ENCODE measurements around the gene LENG1. TPM values are rescaled to one million over a fixed set of nuclear protein-coding genes. Genes with fewer than 3 reads are reported as not detected.

LENG1 gene
- total and polyA plus RNA-seq, 10 donors, result 7.4 to 14.6 (median 9.0) TPM

DNA sequence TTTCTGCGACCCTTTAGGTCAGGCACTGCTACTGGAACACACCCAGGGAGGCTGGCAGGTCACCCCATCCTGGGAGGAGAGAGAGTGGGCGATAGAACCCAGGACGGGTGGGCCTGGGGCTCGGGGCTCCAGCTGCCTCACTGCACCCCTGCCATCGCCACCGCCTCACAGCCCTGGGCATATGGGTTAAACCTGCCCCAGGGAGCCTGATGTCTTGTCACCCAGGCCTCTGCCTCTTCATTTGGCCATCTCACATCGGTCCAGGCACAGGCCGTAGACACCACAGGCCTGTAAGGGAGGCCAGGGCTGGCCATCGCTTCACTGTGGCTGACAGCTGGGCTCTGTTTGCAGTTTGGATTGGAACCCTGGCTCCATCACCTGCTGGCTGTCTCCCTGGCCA is 33.8 kb downstream of the LENG1 start:
- intact Hi-C loops (cut with DNase I; ENCODE audit: low total_unique reads), result no loop called here
- Histone ChIP-seq H3K27me3 (replicated peaks in 1 of 7) (no peaks in the 10 kb centered on the region), H3K27ac (no peak overlapping the region), H3K4me3 (no peak overlapping the region), H3K9me3 (no peaks in the 10 kb centered on the region), H3K4me1 (no peaks in the 10 kb centered on the region), H3K36me3 (peaks cover 4 to 100% (median 91%) of the 10 kb centered on the region in 6 donors)
- DNase-seq, result no peak
- WGBS, 5 donors, result 46 to 94% (median 89%) methylated on average over 2 to 9 of the region's 9 CpGs
- TF ChIP-seq POLR2A (IDR thresholded peaks at IDR 0.05), result no peak
- TF ChIP-seq POLR2AphosphoS5 (IDR thresholded peaks at IDR 0.05), result no peak
- no peak for TF ChIP-seq CTCF (IDR thresholded peaks at IDR 0.05 in 8 of 11, conservative IDR thresholded peaks at IDR 0.05 in 3 of 11)

DNA sequence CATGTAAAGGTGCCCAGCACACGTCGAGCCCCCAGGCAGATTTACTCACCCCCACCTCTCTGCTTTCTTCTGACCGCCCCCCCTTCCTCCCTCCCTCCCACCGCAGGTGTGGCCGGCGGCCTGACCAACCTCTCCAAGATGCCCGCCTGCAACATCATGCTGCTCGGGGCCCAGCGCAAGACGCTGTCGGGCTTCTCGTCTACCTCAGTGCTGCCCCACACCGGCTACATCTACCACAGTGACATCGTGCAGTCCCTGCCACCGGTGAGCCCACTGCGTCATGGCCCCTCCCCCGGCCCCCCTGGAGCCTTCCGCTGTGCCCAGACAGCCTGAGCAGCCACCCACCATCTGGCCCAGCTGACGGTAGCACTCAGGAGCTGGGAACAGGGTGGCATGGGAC is 35.1 kb downstream of the LENG1 start:
- H3K27ac ChIP-seq, result no peak overlapping the region
- no peaks in the 10 kb centered on the region for H3K4me1 ChIP-seq
- intact Hi-C loops (cut with DNase I; ENCODE audit: low total_unique reads), result no loop called here
- H3K4me3 ChIP-seq, result no peak overlapping the region
- H3K9me3 ChIP-seq, result no peaks in the 10 kb centered on the region
- no peaks in the 10 kb centered on the region for H3K27me3 ChIP-seq (replicated peaks in 1 of 7)
- 90 to 96% (median 96%) methylated on average over 15 to 19 of the region's 19 CpGs for WGBS, 5 donors
- TF ChIP-seq POLR2A (IDR thresholded peaks at IDR 0.05) (no peak), POLR2AphosphoS5 (IDR thresholded peaks at IDR 0.05) (no peak), CTCF (IDR thresholded peaks at IDR 0.05 in 8 of 11, conservative IDR thresholded peaks at IDR 0.05 in 3 of 11) (no peak)
- DNase-seq, result no peak
- peaks cover 4 to 100% (median 96%) of the 10 kb centered on the region in 6 donors for H3K36me3 ChIP-seq

DNA sequence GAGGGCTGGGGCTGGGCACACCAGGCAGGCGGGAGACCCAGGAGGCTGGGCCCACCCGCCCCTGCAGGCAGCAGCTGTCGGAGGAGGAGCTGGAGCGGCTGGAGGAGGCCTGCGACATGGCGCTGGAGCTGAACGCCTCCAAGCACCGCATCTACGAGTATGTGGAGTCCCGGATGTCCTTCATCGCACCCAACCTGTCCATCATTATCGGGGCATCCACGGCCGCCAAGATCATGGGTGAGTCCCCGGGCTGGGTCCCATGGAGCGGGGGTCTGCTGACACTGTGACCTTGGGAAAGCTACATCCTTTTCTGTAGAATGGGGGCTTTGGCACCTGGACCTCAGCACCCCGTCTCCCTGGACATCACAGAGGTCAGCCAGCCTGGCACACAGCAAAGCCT is 35.8 kb downstream of the LENG1 start:
- Histone ChIP-seq H3K27ac (no peak overlapping the region), H3K4me1 (no peaks in the 10 kb centered on the region), H3K4me3 (no peak overlapping the region), H3K36me3 (peaks cover 1 to 100% (median 93%) of the 10 kb centered on the region in 6 donors), H3K9me3 (no peaks in the 10 kb centered on the region), H3K27me3 (replicated peaks in 1 of 7) (no peaks in the 10 kb centered on the region)
- intact Hi-C loops (cut with DNase I; ENCODE audit: low total_unique reads), result no loop called here
- no peak for DNase-seq
- TF ChIP-seq POLR2AphosphoS5 (IDR thresholded peaks at IDR 0.05) (no peak), CTCF (IDR thresholded peaks at IDR 0.05 in 8 of 11, conservative IDR thresholded peaks at IDR 0.05 in 3 of 11) (no peak), POLR2A (IDR thresholded peaks at IDR 0.05) (no peak)
- 60 to 100% (median 96%) methylated on average over 1 to 17 of the region's 17 CpGs for WGBS, 5 donors

DNA sequence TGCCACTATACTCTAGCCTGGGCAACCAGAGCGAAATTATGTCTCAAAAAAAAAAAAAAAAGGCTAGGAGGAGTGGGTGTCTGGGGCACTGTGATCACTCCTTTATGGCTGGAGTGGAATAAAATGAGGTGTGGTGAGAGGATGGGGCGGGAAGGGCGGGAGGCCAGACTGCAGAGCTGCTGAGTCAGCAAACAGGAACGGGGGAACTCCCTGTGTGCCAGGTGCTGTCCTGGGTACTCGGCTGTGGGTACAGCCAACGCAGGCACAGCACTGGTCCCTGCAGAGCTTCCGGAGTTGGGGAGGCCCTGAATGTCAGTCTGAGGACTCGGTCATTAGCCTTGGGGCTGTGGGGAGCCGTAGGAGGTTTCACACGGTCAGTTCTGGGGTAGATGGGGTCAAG is 38.3 kb downstream of the LENG1 start:
- intact Hi-C loops (cut with DNase I; ENCODE audit: low total_unique reads), result no loop called here
- H3K27ac ChIP-seq, result no peak overlapping the region
- TF ChIP-seq CTCF (IDR thresholded peaks at IDR 0.05 in 8 of 11, conservative IDR thresholded peaks at IDR 0.05 in 3 of 11) (no peak), POLR2A (IDR thresholded peaks at IDR 0.05) (no peak), POLR2AphosphoS5 (IDR thresholded peaks at IDR 0.05) (no peak)
- H3K27me3 ChIP-seq (replicated peaks in 1 of 7), result no peaks in the 10 kb centered on the region
- no peak overlapping the region for H3K4me3 ChIP-seq
- peaks cover 6 to 21% (median 11%) of the 10 kb centered on the region in 6 donors for H3K4me1 ChIP-seq
- H3K36me3 ChIP-seq, result peaks cover 4 to 85% (median 76%) of the 10 kb centered on the region in 6 donors
- no peak for DNase-seq
- no peaks in the 10 kb centered on the region for H3K9me3 ChIP-seq
- 81 to 93% (median 91%) methylated on average over 6 to 10 of the region's 10 CpGs for WGBS, 5 donors

All from spleen (tissue), 11 donors.